AML-193 (cell line): Measurements from ENCODE around the gene ZNF107.
"Not testable (repeated sequence)": the region's sequence is repeated elsewhere in the genome, so short reads cannot be mapped to it uniquely, and the experiment has no call there.

Source experiments
- DNase-seq, 2 experiments: peaks; one replicate each; lab custom pipeline; 2025; lab: John Stamatoyannopoulos, UW

ZNF107 gene

GRCh38 chr7:64733550-64734240, 67.8 kb downstream of the ZNF107 start:
- no peak for DNase-seq

- no peak for DNase-seq
Measured at GRCh38 chr7:64736575-64736974, 70.6 kb downstream of the ZNF107 start.

- not testable (repeated sequence) for DNase-seq
Measured at GRCh38 chr7:64738403-64738802, 72.5 kb downstream of the ZNF107 start.

- not testable (repeated sequence) for DNase-seq
Measured at GRCh38 chr7:64738953-64739352, 73.0 kb downstream of the ZNF107 start.

GRCh38 chr7:64744680-64745079, 78.7 kb downstream of the ZNF107 start:
- no peak for DNase-seq

- DNase-seq: no peak
Measured at GRCh38 chr7:64747802-64748201, 81.9 kb downstream of the ZNF107 start.

- no peak for DNase-seq
Measured at GRCh38 chr7:64753032-64753431, 87.1 kb downstream of the ZNF107 start.

- no peak for DNase-seq
Measured at GRCh38 chr7:64755865-64756264, 89.9 kb downstream of the ZNF107 start.

GRCh38 chr7:64758151-64758550, 92.2 kb downstream of the ZNF107 start:
- DNase-seq: no peak
